ENCODE results near the gene UGT1A9.

Gene UGT1A9

GRCh38 chr2:233801357-233802131, 129.8 kb downstream of the UGT1A9 start:
- TF ChIP-seq CTCF (IDR thresholded peaks at IDR 0.05; ENCODE audit: insufficient read depth, low read depth, low read length, missing control alignments), result no peak
- no peak overlapping the region for H3K4me3 ChIP-seq (ENCODE audit: low read length)
- DNase-seq (ENCODE audit: low read depth), result peak; percentile 36

GRCh38 chr2:233802132-233802815, 130.6 kb downstream of the UGT1A9 start:
- no peak for TF ChIP-seq CTCF (IDR thresholded peaks at IDR 0.05; ENCODE audit: insufficient read depth, low read depth, low read length, missing control alignments)
- no peak for DNase-seq (ENCODE audit: low read depth)
- no peak overlapping the region for H3K4me3 ChIP-seq (ENCODE audit: low read length)

GRCh38 chr2:233803292-233803911, 131.7 kb downstream of the UGT1A9 start:
- TF ChIP-seq CTCF (IDR thresholded peaks at IDR 0.05; ENCODE audit: insufficient read depth, low read depth, low read length, missing control alignments), result no peak

GRCh38 chr2:233803994-233804393, 132.3 kb downstream of the UGT1A9 start:
- TF ChIP-seq CTCF (IDR thresholded peaks at IDR 0.05; ENCODE audit: insufficient read depth, low read depth, low read length, missing control alignments), result no peak
- DNase-seq (ENCODE audit: low read depth), result no peak
- H3K4me3 ChIP-seq (ENCODE audit: low read length), result no peak overlapping the region

More at GRCh38 chr2:233803292-233803911, 131.7 kb downstream of the UGT1A9 start:
- H3K4me3 ChIP-seq (ENCODE audit: low read length), result no peak overlapping the region
- DNase-seq (ENCODE audit: low read depth), result no peak

GRCh38 chr2:233807215-233807865, 135.6 kb downstream of the UGT1A9 start:
- no peak for TF ChIP-seq CTCF (IDR thresholded peaks at IDR 0.05; ENCODE audit: insufficient read depth, low read depth, low read length, missing control alignments)
- H3K4me3 ChIP-seq (ENCODE audit: low read length), result no peak overlapping the region
- no peak for DNase-seq (ENCODE audit: low read depth)

- DNase-seq (ENCODE audit: low read depth), result no peak
- no peak overlapping the region for H3K4me3 ChIP-seq (ENCODE audit: low read length)
- TF ChIP-seq CTCF (IDR thresholded peaks at IDR 0.05; ENCODE audit: insufficient read depth, low read depth, low read length, missing control alignments), result no peak
These were observed 136.6 kb downstream of the UGT1A9 start for GRCh38 chr2:233807966-233808935.
